GM06990 (cell line): ENCODE measurements around the gene TANGO6.

ENCODE experiments used
- DNase-seq: peaks from one replicate; pipeline ENCODE4 v3.0.0-alpha.2; 2011; ENCODE audit not compliant: insufficient read length; ENCODE audit errors: extremely low read depth
- H3K27me3 ChIP-seq: replicated peaks from 2 replicates; pipeline ENCODE4 v1.6.0; 2011; ENCODE audit warnings: low read length; ENCODE audit not compliant: control insufficient read depth, insufficient read depth
- H3K36me3 ChIP-seq: 2 replicates; pipeline ENCODE4 v1.5.1; 2011; ENCODE audit warnings: low read length; ENCODE audit not compliant: control insufficient read depth, insufficient read depth
- H3K4me3 ChIP-seq: replicated peaks from 2 replicates; pipeline ENCODE4 v1.5.1; 2011; ENCODE audit warnings: low read depth, mild to moderate bottlenecking, control low read depth, low read length
- CTCF ChIP-seq: IDR thresholded peaks from 2 replicates; pipeline ENCODE4 v1.5.1; 2011; ENCODE audit warnings: low read length, control low read depth, mild to moderate bottlenecking, inconsistent platforms; ENCODE audit not compliant: insufficient read depth, poor library complexity, severe bottlenecking

Gene TANGO6

GRCh38 chr16:68954911-68955635, 111.7 kb downstream of the TANGO6 start:
- no peaks in the 10 kb centered on the region for H3K36me3 ChIP-seq
- no peak overlapping the region for H3K4me3 ChIP-seq
- no peak for TF ChIP-seq CTCF
- H3K27me3 ChIP-seq = no peaks in the 10 kb centered on the region
- DNase-seq = no peak

- H3K4me3 ChIP-seq = no peak overlapping the region
- no peaks in the 10 kb centered on the region for H3K36me3 ChIP-seq
- DNase-seq = no peak
- TF ChIP-seq CTCF = no peak
- H3K27me3 ChIP-seq = no peaks in the 10 kb centered on the region
Observed at GRCh38 chr16:68960910-68961309, 117.6 kb downstream of the TANGO6 start.

GRCh38 chr16:68961778-68962402, 118.6 kb downstream of the TANGO6 start:
- Histone ChIP-seq H3K4me3 (no peak overlapping the region), H3K27me3 (no peaks in the 10 kb centered on the region), H3K36me3 (no peaks in the 10 kb centered on the region)
- DNase-seq = no peak
- no peak for TF ChIP-seq CTCF

GRCh38 chr16:68969338-68969737, 126.0 kb downstream of the TANGO6 start:
- Histone ChIP-seq H3K36me3 (peaks cover 4% of the 10 kb centered on the region), H3K27me3 (no peaks in the 10 kb centered on the region), H3K4me3 (no peak overlapping the region)
- DNase-seq = no peak
- TF ChIP-seq CTCF = no peak

GRCh38 chr16:68972013-68972412, 128.7 kb downstream of the TANGO6 start:
- TF ChIP-seq CTCF = no peak
- H3K27me3 ChIP-seq = no peaks in the 10 kb centered on the region
- H3K4me3 ChIP-seq = no peak overlapping the region
- DNase-seq = no peak
- peaks cover 6% of the 10 kb centered on the region for H3K36me3 ChIP-seq
